Activated naive CD4-positive, alpha-beta T cell treated with Interleukin-2 at 50 U/mL for 16 hours (primary cell): Measurements from ENCODE around the gene PHF21B.
"Not testable (repeated sequence)": the region's sequence is repeated elsewhere in the genome, so short reads cannot be mapped to it uniquely, and the experiment has no call there.

Experiments
- DNase-seq: peaks from one replicate; pipeline ENCODE4 v3.0.0-alpha.2; 2020

Gene PHF21B

GRCh38 chr22:44862981-44863860 lies 146.6 kb downstream of the PHF21B start:
- DNase-seq, result no peak

- DNase-seq, result no peak
Measured at GRCh38 chr22:44862281-44862680, 147.5 kb downstream of the PHF21B start.

GRCh38 chr22:44861245-44861644 lies 148.6 kb downstream of the PHF21B start:
- DNase-seq, result no peak

- DNase-seq, result no peak
Measured at GRCh38 chr22:44860311-44860710, 149.5 kb downstream of the PHF21B start.

GRCh38 chr22:44859641-44860040 lies 150.2 kb downstream of the PHF21B start:
- no peak for DNase-seq

- not testable (repeated sequence) for DNase-seq
Measured at GRCh38 chr22:44858819-44859218, 151.0 kb downstream of the PHF21B start.

- peak; percentile 4 for DNase-seq
Measured at GRCh38 chr22:44855855-44856254, 153.9 kb downstream of the PHF21B start.

GRCh38 chr22:44854641-44855040 lies 155.2 kb downstream of the PHF21B start:
- not testable (repeated sequence) for DNase-seq

- DNase-seq, result no peak
Measured at GRCh38 chr22:44850946-44851345, 158.9 kb downstream of the PHF21B start.

- no peak for DNase-seq
Measured at GRCh38 chr22:44848791-44849420, 160.9 kb downstream of the PHF21B start.

GRCh38 chr22:44848296-44848741 lies 161.5 kb downstream of the PHF21B start:
- no peak for DNase-seq

- no peak for DNase-seq
Measured at GRCh38 chr22:44847892-44848291, 161.9 kb downstream of the PHF21B start.

GRCh38 chr22:44847380-44847779 lies 162.4 kb downstream of the PHF21B start:
- DNase-seq, result no peak

GRCh38 chr22:44846726-44847275 lies 163.0 kb downstream of the PHF21B start:
- DNase-seq, result no peak

- DNase-seq, result no peak
Measured at GRCh38 chr22:44845796-44846720, 163.7 kb downstream of the PHF21B start.

GRCh38 chr22:44845191-44845590 lies 164.6 kb downstream of the PHF21B start:
- DNase-seq, result no peak

- DNase-seq, result no peak
Measured at GRCh38 chr22:44842417-44842816, 167.4 kb downstream of the PHF21B start.

- DNase-seq, result no peak
Measured at GRCh38 chr22:44840611-44841322, 169.0 kb downstream of the PHF21B start.

GRCh38 chr22:44839721-44840120 lies 170.1 kb downstream of the PHF21B start:
- no peak for DNase-seq

- DNase-seq, result no peak
Measured at GRCh38 chr22:44839061-44839460, 170.7 kb downstream of the PHF21B start.

- no peak for DNase-seq
Measured at GRCh38 chr22:44838316-44839016, 171.3 kb downstream of the PHF21B start.
